GM12874 (cell line): ENCODE data around the gene CCL5.

ENCODE experiments used
- CTCF ChIP-seq: IDR thresholded peaks from 2 replicates; pipeline ENCODE4 v1.5.1; 2011; ENCODE audit warnings: low read depth, mild to moderate bottlenecking, control low read depth, low read length, moderate library complexity; ENCODE audit not compliant: insufficient read depth

The CCL5 gene

DNA sequence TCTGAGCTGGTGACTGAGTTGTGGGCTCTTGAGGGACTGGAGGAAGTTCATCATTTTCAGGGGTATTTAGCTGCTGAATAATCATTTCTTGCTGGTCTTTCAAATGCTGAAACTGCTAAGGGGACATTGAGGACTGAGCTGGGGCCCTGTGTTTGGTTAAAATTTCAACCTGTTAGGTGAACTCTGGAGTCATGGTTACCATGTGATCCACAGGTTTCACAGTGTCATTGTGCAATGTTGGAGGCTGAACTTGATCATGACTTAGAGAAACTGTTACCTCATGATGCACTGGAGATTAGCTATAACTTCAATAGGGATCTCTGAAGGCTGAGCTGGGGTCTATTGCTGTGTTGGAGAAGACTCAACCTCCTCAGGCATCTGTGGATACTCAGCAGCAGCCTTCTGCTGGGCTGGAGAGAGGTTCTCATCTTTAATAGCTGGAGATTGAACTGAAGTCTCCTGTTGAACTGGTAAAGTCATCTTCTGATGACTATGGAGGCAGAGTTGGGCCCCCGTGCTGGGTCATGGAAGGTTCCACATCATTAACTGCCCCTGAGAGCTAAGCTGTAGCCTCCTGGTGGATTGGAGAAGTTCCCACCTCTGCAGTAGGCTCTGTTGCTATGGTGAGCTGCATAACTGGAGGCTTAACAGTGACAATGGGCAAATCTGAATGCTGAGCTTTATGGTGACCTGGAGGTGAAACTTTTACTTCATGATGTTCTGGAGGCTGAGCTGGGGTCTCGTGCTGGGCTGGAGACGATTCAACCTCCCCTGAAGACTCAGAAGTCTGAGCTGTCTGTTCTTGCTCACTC, 35.2 kb upstream of the CCL5 start:
- no peak for TF ChIP-seq CTCF

DNA sequence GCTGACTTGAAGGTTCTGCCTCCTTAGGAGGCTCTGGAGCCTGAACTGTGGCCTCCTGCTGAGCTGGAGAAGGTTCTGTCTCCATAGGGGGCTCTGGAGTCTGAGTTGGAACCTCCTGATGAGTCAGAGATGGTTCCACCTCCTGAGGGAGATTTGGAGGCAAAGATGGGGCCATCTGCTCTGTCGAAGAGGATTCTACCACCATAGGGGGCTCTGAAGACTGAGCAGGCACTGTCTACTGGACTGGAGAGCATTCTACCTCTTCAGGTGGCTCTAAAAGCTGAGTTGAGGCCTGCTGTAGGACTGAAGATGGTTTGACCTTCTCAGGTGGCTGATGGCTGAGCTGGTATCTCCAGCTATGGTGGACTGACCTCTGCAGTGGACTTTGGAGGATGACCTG, 34.2 kb upstream of the CCL5 start:
- TF ChIP-seq CTCF: no peak

GRCh38 chr17:35913609-35914008, 33.4 kb upstream of the CCL5 start:
- TF ChIP-seq CTCF: no peak

GRCh38 chr17:35912942-35913341, 32.8 kb upstream of the CCL5 start:
- TF ChIP-seq CTCF: no peak

GRCh38 chr17:35912339-35912912, 32.3 kb upstream of the CCL5 start:
- TF ChIP-seq CTCF: no peak

DNA sequence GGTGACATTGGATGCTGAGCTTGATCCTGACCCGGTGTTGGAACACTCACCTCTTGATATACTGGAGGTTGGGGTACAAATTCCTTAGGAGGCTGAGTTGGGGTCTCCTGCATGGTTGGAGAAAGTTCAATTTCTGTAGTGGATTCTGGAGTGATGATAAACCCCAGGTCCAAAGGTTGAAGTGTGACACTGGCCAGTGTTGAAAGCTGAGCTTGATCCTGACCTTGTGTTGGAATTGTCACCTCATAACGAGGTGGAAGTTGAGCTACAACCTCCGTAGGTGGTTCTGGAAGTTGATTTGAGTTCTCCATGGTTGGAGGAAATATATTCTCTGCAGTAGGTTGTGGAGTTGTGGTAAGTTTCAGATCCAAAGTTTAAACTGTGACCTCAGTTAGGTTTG, 29.2 kb upstream of the CCL5 start:
- no peak for TF ChIP-seq CTCF

DNA sequence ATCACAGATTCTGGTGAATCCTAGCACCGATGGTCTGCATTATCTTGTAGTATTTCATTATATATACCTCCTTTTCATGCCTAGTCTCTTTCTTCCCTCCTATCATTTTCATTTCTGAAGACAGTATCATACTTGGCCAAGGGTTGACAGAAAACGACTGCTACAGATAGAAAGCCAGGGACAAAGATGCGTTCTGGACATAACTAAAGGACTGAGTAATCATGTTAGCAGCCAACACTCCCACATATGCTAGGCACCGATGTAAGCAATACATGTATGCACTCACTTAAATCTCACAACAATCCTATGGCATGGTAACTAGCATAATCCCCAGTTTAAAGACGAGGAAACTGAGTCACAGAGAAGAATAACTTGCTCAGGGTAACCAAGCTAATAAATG, 27.5 kb upstream of the CCL5 start:
- TF ChIP-seq CTCF: no peak
